Panc1 (cell line): ENCODE data around the gene RABL3. TPM values are rescaled to one million over a fixed set of nuclear protein-coding genes. Genes with fewer than 3 reads are reported as not detected.

Experiments used
- ATAC-seq: fragments of 200-7000 bp; cut with Tn5 transposase; 2 replicates; pipeline ENCODE4 v1.9.1; 2020; ENCODE audit warnings: mild to moderate bottlenecking, moderate library complexity
- BruUV-seq: library from RNA; stranded (reverse); fragments of 400-500 nt; replicated peaks from 2 replicates; lab custom pipeline; 2021; lab: Mats Ljungman, UMichigan
- CTCF ChIA-PET: fragments of 300-600 bp; sonication (Branson Sonifier 250); formaldehyde crosslinking; loops from one replicate; lab custom pipeline; 2022; ENCODE audit warnings: antibody characterized with exemption; lab: Charles Lee
- POLR2A ChIA-PET: fragments of 300-600 bp; sonication (Branson Sonifier 250); formaldehyde crosslinking; loops from one replicate; lab custom pipeline; 2022; ENCODE audit warnings: antibody characterized with exemption; lab: Charles Lee
- DNase-seq: peaks from one replicate; pipeline ENCODE4 v3.0.0-alpha.2; 2010; ENCODE audit warnings: low read depth, low spot score
- H3K27ac ChIP-seq: 2 replicates; pipeline ENCODE4 v1.5.1; 2011; ENCODE audit warnings: mild to moderate bottlenecking, low read length, inconsistent platforms
- H3K27me3 ChIP-seq: fragments of 200-500 bp; sonication (Bioruptor generic); 2 replicates; pipeline ENCODE4 v1.6.0; 2014; ENCODE audit warnings: low read length, inconsistent platforms; ENCODE audit not compliant: control insufficient read depth, insufficient read depth
- H3K36me3 ChIP-seq: fragments of 200-500 bp; sonication (Bioruptor generic); 2 replicates; pipeline ENCODE4 v1.5.1; 2014; ENCODE audit warnings: inconsistent platforms, mild to moderate bottlenecking, low read length, moderate library complexity; ENCODE audit not compliant: control insufficient read depth, insufficient read depth
- H3K4me1 ChIP-seq: 2 replicates; pipeline ENCODE4 v1.5.1; 2011; ENCODE audit warnings: inconsistent platforms, mild to moderate bottlenecking, low read length, moderate library complexity; ENCODE audit not compliant: control insufficient read depth, insufficient read depth
- H3K4me3 ChIP-seq, 2 experiments: 2 replicates each; pipeline ENCODE4 v1.5.1; 2011 to 2012; ENCODE audit warnings: low read depth in 2 of 2, low read length in 2 of 2, mild to moderate bottlenecking in 2 of 2, inconsistent platforms in 1 of 2, moderate library complexity in 1 of 2
- H3K9me3 ChIP-seq: fragments of 200-500 bp; sonication (Bioruptor generic); 2 replicates; pipeline ENCODE4 v1.5.1; 2014; ENCODE audit warnings: low read depth, mild to moderate bottlenecking, inconsistent platforms, low read length, moderate library complexity; ENCODE audit not compliant: control insufficient read depth, insufficient read depth
- POLR2AphosphoS5 ChIP-seq: IDR thresholded peaks from 2 replicates; pipeline ENCODE4 v1.6.1; 2012; ENCODE audit warnings: mild to moderate bottlenecking, low read depth, low read length, moderate library complexity
- SIN3A ChIP-seq: IDR thresholded peaks from 2 replicates; pipeline ENCODE4 v1.6.1; 2012; ENCODE audit warnings: low read depth, mild to moderate bottlenecking, low read length, moderate library complexity, borderline replicate concordance; ENCODE audit not compliant: insufficient read depth
- TCF7L2 ChIP-seq: IDR thresholded peaks from 2 replicates; pipeline ENCODE4 v1.6.1; 2011; ENCODE audit warnings: mild to moderate bottlenecking, low read depth, low read length, inconsistent platforms
- in situ Hi-C: cut with HindIII; loops from 2 replicates; pipeline ENCODE4 v1.10.0; 2016; ENCODE audit warnings: low sequenced_read_pairs, low pct_unique_long_range_greater_than_20kb
- intact Hi-C: fragments of 100-400 bp; cut with micrococcal nuclease; formaldehyde crosslinking; loops from one replicate; pipeline ENCODE4 v1.10.0; 2022; ENCODE audit not compliant: unreplicated experiment
- total RNA-seq: library from RNA; stranded (reverse); gene quantifications from one replicate; pipeline ENCODE4 v1.2.1, GENCODE V29; 2021; ENCODE audit not compliant: unreplicated experiment
- TF ChIP-seq, protein P1 (sequence below), 2 experiments: IDR thresholded peaks; 2 replicates each; pipeline ENCODE4 v1.6.1; 2011 to 2012; ENCODE audit warnings: low read depth in 2 of 2, control low read depth in 1 of 2, low read length in 1 of 2, mild to moderate bottlenecking in 1 of 2, moderate library complexity in 1 of 2; ENCODE audit not compliant: insufficient read depth in 1 of 2
- TF ChIP-seq, protein P2 (sequence below): fragments of 450-650 bp; IDR thresholded peaks from 2 replicates; pipeline ENCODE4 v1.5.1; 2017; ENCODE audit warnings: mild to moderate bottlenecking

RABL3 gene
- total RNA-seq, 1 experiment from 2014 or later: 15.8 TPM

DNA sequence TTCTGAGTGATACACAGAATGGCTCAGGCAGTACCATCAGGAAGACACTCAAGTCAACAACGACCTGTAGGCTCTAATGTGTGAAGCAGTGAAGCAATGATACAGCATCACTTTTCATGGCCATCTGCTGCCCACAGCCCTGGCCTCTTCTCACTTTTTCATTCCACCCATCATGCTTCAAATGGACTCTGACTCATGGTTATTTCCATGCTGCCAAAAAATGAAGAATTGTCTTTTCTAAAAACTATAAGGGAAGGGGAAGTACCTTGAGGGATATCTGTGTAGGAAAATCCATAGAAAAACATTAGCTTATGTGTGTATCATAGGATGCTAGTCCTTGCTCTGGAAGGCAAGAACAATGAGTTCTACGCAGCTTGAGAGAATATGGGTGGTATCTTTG is 71.7 kb downstream of the RABL3 start:
- DNase-seq (no peak), ATAC-seq (no peak)
- in situ Hi-C loops: no loop called here
- TF ChIP-seq, protein P1, sequence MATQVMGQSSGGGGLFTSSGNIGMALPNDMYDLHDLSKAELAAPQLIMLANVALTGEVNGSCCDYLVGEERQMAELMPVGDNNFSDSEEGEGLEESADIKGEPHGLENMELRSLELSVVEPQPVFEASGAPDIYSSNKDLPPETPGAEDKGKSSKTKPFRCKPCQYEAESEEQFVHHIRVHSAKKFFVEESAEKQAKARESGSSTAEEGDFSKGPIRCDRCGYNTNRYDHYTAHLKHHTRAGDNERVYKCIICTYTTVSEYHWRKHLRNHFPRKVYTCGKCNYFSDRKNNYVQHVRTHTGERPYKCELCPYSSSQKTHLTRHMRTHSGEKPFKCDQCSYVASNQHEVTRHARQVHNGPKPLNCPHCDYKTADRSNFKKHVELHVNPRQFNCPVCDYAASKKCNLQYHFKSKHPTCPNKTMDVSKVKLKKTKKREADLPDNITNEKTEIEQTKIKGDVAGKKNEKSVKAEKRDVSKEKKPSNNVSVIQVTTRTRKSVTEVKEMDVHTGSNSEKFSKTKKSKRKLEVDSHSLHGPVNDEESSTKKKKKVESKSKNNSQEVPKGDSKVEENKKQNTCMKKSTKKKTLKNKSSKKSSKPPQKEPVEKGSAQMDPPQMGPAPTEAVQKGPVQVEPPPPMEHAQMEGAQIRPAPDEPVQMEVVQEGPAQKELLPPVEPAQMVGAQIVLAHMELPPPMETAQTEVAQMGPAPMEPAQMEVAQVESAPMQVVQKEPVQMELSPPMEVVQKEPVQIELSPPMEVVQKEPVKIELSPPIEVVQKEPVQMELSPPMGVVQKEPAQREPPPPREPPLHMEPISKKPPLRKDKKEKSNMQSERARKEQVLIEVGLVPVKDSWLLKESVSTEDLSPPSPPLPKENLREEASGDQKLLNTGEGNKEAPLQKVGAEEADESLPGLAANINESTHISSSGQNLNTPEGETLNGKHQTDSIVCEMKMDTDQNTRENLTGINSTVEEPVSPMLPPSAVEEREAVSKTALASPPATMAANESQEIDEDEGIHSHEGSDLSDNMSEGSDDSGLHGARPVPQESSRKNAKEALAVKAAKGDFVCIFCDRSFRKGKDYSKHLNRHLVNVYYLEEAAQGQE (IDR thresholded peaks at IDR 0.05; ENCODE audit: insufficient read depth in 1 of 2, low read depth in 2 of 2, low read length in 1 of 2): no peak
- TF ChIP-seq SIN3A: no peak
- TF ChIP-seq, protein P2, sequence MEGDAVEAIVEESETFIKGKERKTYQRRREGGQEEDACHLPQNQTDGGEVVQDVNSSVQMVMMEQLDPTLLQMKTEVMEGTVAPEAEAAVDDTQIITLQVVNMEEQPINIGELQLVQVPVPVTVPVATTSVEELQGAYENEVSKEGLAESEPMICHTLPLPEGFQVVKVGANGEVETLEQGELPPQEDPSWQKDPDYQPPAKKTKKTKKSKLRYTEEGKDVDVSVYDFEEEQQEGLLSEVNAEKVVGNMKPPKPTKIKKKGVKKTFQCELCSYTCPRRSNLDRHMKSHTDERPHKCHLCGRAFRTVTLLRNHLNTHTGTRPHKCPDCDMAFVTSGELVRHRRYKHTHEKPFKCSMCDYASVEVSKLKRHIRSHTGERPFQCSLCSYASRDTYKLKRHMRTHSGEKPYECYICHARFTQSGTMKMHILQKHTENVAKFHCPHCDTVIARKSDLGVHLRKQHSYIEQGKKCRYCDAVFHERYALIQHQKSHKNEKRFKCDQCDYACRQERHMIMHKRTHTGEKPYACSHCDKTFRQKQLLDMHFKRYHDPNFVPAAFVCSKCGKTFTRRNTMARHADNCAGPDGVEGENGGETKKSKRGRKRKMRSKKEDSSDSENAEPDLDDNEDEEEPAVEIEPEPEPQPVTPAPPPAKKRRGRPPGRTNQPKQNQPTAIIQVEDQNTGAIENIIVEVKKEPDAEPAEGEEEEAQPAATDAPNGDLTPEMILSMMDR: no peak
- no peak for TF ChIP-seq POLR2AphosphoS5
- no peak for TF ChIP-seq TCF7L2
- intact Hi-C loops: no loop called here
- ChIA-PET POLR2A (no interaction called here), CTCF (no interaction called here)
- no peak overlapping the region for H3K4me3 ChIP-seq
- no peaks in the 10 kb centered on the region for H3K4me1 ChIP-seq
- no peak overlapping the region for H3K27ac ChIP-seq
- no peaks in the 10 kb centered on the region; the same call in 1 of the 2 replicates for H3K27me3 ChIP-seq
- no peaks in the 10 kb centered on the region for H3K9me3 ChIP-seq
- BruUV-seq: no TSS peak
- no peaks in the 10 kb centered on the region for H3K36me3 ChIP-seq

DNA sequence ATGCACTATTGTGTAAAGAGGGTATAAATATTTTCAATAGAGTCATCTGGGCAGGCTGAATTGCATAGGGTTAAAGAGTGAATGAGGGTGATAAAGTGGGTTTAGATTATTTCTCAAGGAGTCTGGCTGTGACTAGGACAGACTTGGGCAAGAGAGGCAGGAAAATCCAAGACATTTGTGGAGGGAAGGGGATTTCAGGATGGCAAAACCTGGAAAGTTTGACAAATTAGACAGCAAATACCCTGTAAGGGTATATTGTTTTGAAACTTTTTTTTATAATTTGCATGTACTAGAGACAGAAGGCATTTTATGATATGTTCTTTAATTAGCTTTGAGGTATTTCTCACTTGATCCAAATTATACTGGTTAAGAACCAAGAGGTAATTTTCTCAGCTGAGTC is 77.4 kb downstream of the RABL3 start:
- ChIA-PET CTCF (no interaction called here), POLR2A (no interaction called here)
- Histone ChIP-seq H3K27me3 (peaks cover 2% of the 10 kb centered on the region; the same call in 1 of the 2 replicates), H3K9me3 (no peaks in the 10 kb centered on the region), H3K36me3 (no peaks in the 10 kb centered on the region), H3K4me1 (no peaks in the 10 kb centered on the region), H3K27ac (no peak overlapping the region), H3K4me3 (no peak overlapping the region)
- TF ChIP-seq TCF7L2: no peak
- no peak for TF ChIP-seq POLR2AphosphoS5
- TF ChIP-seq, protein P1 (IDR thresholded peaks at IDR 0.05; ENCODE audit: insufficient read depth in 1 of 2, low read depth in 2 of 2, low read length in 1 of 2): no peak
- TF ChIP-seq SIN3A: no peak
- intact Hi-C loops: no loop called here
- no TSS peak for BruUV-seq
- in situ Hi-C loops: no loop called here
- ATAC-seq (no peak), DNase-seq (no peak)
